GM12878 (cell line): ENCODE results near the gene UTP14A. TPM values are rescaled to one million over a fixed set of nuclear protein-coding genes. Genes with fewer than 3 reads are reported as not detected.
"Not testable (repeated sequence)": the region's sequence is repeated elsewhere in the genome, so short reads cannot be mapped to it uniquely, and the experiment has no call there.

Experiments
- ATAC-seq: fragments of 200-7000 bp; cut with Tn5 transposase; 3 replicates; pipeline ENCODE4 v1.9.1; 2020; ENCODE audit warnings: mild to moderate bottlenecking, moderate library complexity
- BruUV-seq: library from RNA; stranded (reverse); fragments of 400-500 nt; replicated peaks from 2 replicates; lab custom pipeline; 2021; lab: Mats Ljungman, UMichigan
- CTCF ChIA-PET: fragments of 300-600 bp; sonication (Branson Sonifier 250); formaldehyde crosslinking; extraction: SDS; loops from one replicate; lab custom pipeline; 2021; ENCODE audit warnings: inconsistent platforms; lab: Yijun Ruan, JAX
- POLR2A ChIA-PET: fragments of 350-600 bp; formaldehyde crosslinking; extraction: SDS; loops from one replicate; lab custom pipeline; 2021; ENCODE audit warnings: inconsistent platforms; lab: Charles Lee
- RAD21 ChIA-PET: fragments of 300-600 bp; sonication (Branson Sonifier 250); formaldehyde crosslinking; loops from one replicate; lab custom pipeline; 2023; ENCODE audit warnings: antibody characterized with exemption; ENCODE audit not compliant: unreplicated experiment; lab: Charles Lee
- SMC1A ChIA-PET: fragments of 300-600 bp; sonication (Branson Sonifier 250); formaldehyde crosslinking; loops from one replicate; lab custom pipeline; 2023; ENCODE audit not compliant: unreplicated experiment, uncharacterized antibody; lab: Charles Lee
- DNase-seq: peaks from one replicate; pipeline ENCODE4 v3.0.0-alpha.2; 2011; ENCODE audit warnings: low read depth, low spot score
- FAIRE-seq: peaks from 3 replicates; lab custom pipeline; 2011; peaks lifted over from hg19 to GRCh38; lab: Jason Lieb, UNC
- H2AFZ ChIP-seq: 2 replicates; pipeline ENCODE4 v1.6.0; 2011; ENCODE audit warnings: low read depth, low read length, control low read depth; ENCODE audit not compliant: control insufficient read depth
- H3K27ac ChIP-seq: 2 replicates; pipeline ENCODE4 v1.5.1; 2011; ENCODE audit warnings: control low read depth; ENCODE audit not compliant: control insufficient read depth, insufficient read depth
- H3K27me3 ChIP-seq, 2 experiments: replicated peaks in 1 of 2; 2 replicates each; pipeline versions ENCODE4 v1.6.0 to v1.6.1; 2011; ENCODE audit warnings: low read length in 1 of 2; ENCODE audit not compliant: control insufficient read depth in 2 of 2, insufficient read depth in 2 of 2
- H3K36me3 ChIP-seq, 2 experiments: 2 replicates each; pipeline ENCODE4 v1.5.1; 2011; ENCODE audit warnings: low read length in 1 of 2; ENCODE audit not compliant: control insufficient read depth in 2 of 2, insufficient read depth in 2 of 2
- H3K4me1 ChIP-seq: 2 replicates; pipeline ENCODE4 v1.6.1; 2011; ENCODE audit warnings: mild to moderate bottlenecking, low read length, moderate library complexity, mixed read lengths; ENCODE audit not compliant: control insufficient read depth, insufficient read depth
- H3K4me2 ChIP-seq: 2 replicates; pipeline ENCODE4 v1.6.0; 2011; ENCODE audit warnings: control low read depth; ENCODE audit not compliant: control insufficient read depth, insufficient read depth
- H3K4me3 ChIP-seq: fragments of 200-600 bp; sonication (generic); 2 replicates; pipeline ENCODE4 v1.5.1; 2016
- H3K79me2 ChIP-seq: 2 replicates; pipeline ENCODE4 v1.6.0; 2011; ENCODE audit warnings: low read length; ENCODE audit not compliant: control insufficient read depth, insufficient read depth
- H3K9ac ChIP-seq: 2 replicates; pipeline ENCODE4 v1.8.0; 2011; ENCODE audit warnings: low read length, control low read depth, mixed read lengths; ENCODE audit not compliant: control insufficient read depth, insufficient read depth
- H3K9me3 ChIP-seq: replicated peaks from 3 replicates; pipeline ENCODE4 v1.5.1; 2011; ENCODE audit warnings: mild to moderate bottlenecking, low read length; ENCODE audit not compliant: control insufficient read depth, insufficient read depth
- H4K20me1 ChIP-seq: 2 replicates; pipeline ENCODE4 v1.6.0; 2011; ENCODE audit not compliant: control insufficient read depth, insufficient read depth
- WGBS: methylation state at CpG from one replicate; pipeline ENCODE4 v1.1.6; 2016; ENCODE audit warnings: low lambda C conversion rate; ENCODE audit not compliant: insufficient replicate concordance, insufficient coverage; ENCODE audit errors: missing lambda C conversion rate; 5-methylcytosine and 5-hydroxymethylcytosine counted together
- in situ Hi-C: fragments of 300-500 bp; cut with MboI; formaldehyde crosslinking; loops from 9 replicates; pipeline ENCODE4 v1.14.3; 2018; ENCODE audit warnings: mixed read lengths
- intact Hi-C: fragments of 100-400 bp; cut with micrococcal nuclease; formaldehyde crosslinking; loops from one replicate; pipeline ENCODE4 v1.14.2; 2022; ENCODE audit not compliant: unreplicated experiment
- polyA plus RNA-seq, 11 experiments: library from polyadenylated mRNA; depleted of rRNA in 4 of 11; unstranded in 6 of 11; stranded (reverse) in 5 of 11; fragments of >200 nt; fragmentation: Nextera tagmentation in 4 of 11; fragmentation: Illumina TruSeq in 1 of 11; extraction: Ambion mirVana in 4 of 11; extraction: Trizol in 1 of 11; gene quantifications; 1 replicate in 1 of 11; 2 replicates in 10 of 11; pipeline versions ENCODE4 v1.2.1 to v1.2.3, GENCODE V29; 2011 to 2016; ENCODE audit warnings: inconsistent platforms in 2 of 11, missing spikeins in 2 of 11, low read depth in 1 of 11
- total RNA-seq, 4 experiments: library from RNA; depleted of rRNA in 3 of 4; stranded (reverse); fragments of >200 nt in 3 of 4; fragmentation: Illumina TruSeq in 1 of 4; extraction: Trizol in 1 of 4; gene quantifications; 2 replicates each; pipeline versions ENCODE4 v1.2.1 to v1.2.3, GENCODE V29; 2013 to 2021

Gene UTP14A
- total and polyA plus RNA-seq, 10 of the 15 experiments (the other 5 are each of a cell fraction or from before 2014, with no cell fraction given): 16.9 to 49.8 (median 31.4) TPM

- H3K9ac ChIP-seq, DNase-seq, BruUV-seq, intact Hi-C loops, RAD21 ChIA-PET, H4K20me1 ChIP-seq, H3K4me1 ChIP-seq, H3K4me2 ChIP-seq, ATAC-seq, H3K36me3 ChIP-seq, H2AFZ ChIP-seq, FAIRE-seq, in situ Hi-C loops, H3K79me2 ChIP-seq, H3K9me3 ChIP-seq, H3K27ac ChIP-seq, POLR2A ChIA-PET, H3K27me3 ChIP-seq, SMC1A ChIA-PET, H3K4me3 ChIP-seq: not testable (repeated sequence)
- CTCF ChIA-PET: interaction anchor here (1.4 kb wide), 1 partner anchor 67 kb away, joined by 4 read pairs; no protein-coding TSS in a partner anchor
- WGBS: 19% methylated on average over 6 of the region's 6 CpGs
These were observed 46.8 kb upstream of the UTP14A start for GRCh38 chrX:129859134-129859533.

GRCh38 chrX:129866321-129866720 lies 39.6 kb upstream of the UTP14A start:
- RAD21 ChIA-PET: not testable (repeated sequence)
- POLR2A ChIA-PET: interaction anchor here (0.7 kb wide), 1 partner anchor 20 kb away, joined by 4 read pairs; no protein-coding TSS in a partner anchor

More at GRCh38 chrX:129866321-129866720, 39.6 kb upstream of the UTP14A start:
- CTCF ChIA-PET, H3K9me3 ChIP-seq, H3K27ac ChIP-seq, H3K4me2 ChIP-seq, H3K27me3 ChIP-seq, BruUV-seq, H2AFZ ChIP-seq, SMC1A ChIA-PET, H3K4me1 ChIP-seq, in situ Hi-C loops, H4K20me1 ChIP-seq, DNase-seq, H3K4me3 ChIP-seq, intact Hi-C loops, ATAC-seq, FAIRE-seq, H3K36me3 ChIP-seq, H3K79me2 ChIP-seq, H3K9ac ChIP-seq: not testable (repeated sequence)
- 21% methylated on average over 3 of the region's 3 CpGs for WGBS
